GM18498 (cell line): ENCODE data around the gene RELT.

Source experiments
- ATAC-seq: cut with Tn5 transposase; IDR thresholded peaks from one replicate; pipeline ENCODE4 v1.9.1; 2021; ENCODE audit warnings: mild to moderate bottlenecking, moderate library complexity; ENCODE audit not compliant: unreplicated experiment

RELT gene

GRCh38 chr11:73389916-73390315, 13.7 kb downstream of the RELT start:
- no peak for ATAC-seq

GRCh38 chr11:73390601-73391565, 14.7 kb downstream of the RELT start:
- no peak for ATAC-seq

GRCh38 chr11:73391665-73392064, 15.5 kb downstream of the RELT start:
- no peak for ATAC-seq

GRCh38 chr11:73392108-73393010, 16.2 kb downstream of the RELT start:
- ATAC-seq: no peak

GRCh38 chr11:73393011-73393380, 16.8 kb downstream of the RELT start:
- ATAC-seq: no peak

- no peak for ATAC-seq
Observed at GRCh38 chr11:73393479-73394415, 17.5 kb downstream of the RELT start.

GRCh38 chr11:73394416-73395296, 18.5 kb downstream of the RELT start:
- no peak for ATAC-seq

GRCh38 chr11:73395297-73396208, 19.4 kb downstream of the RELT start:
- ATAC-seq: no peak

GRCh38 chr11:73396251-73396930, 20.2 kb downstream of the RELT start:
- no peak for ATAC-seq

- ATAC-seq: no peak
Observed at GRCh38 chr11:73396985-73397384, 20.8 kb downstream of the RELT start.

- no peak for ATAC-seq
Observed at GRCh38 chr11:73397468-73398131, 21.4 kb downstream of the RELT start.

GRCh38 chr11:73398132-73398526, 21.9 kb downstream of the RELT start:
- no peak for ATAC-seq

- ATAC-seq: no peak
Observed at GRCh38 chr11:73398721-73399120, 22.5 kb downstream of the RELT start.

- ATAC-seq: no peak
Observed at GRCh38 chr11:73399159-73399590, 23.0 kb downstream of the RELT start.

- ATAC-seq: no peak
Observed at GRCh38 chr11:73399636-73400035, 23.4 kb downstream of the RELT start.

- ATAC-seq: no peak
Observed at GRCh38 chr11:73400293-73400692, 24.1 kb downstream of the RELT start.

GRCh38 chr11:73401217-73401923, 25.2 kb downstream of the RELT start:
- ATAC-seq: no peak
